ENCODE results near the gene IGSF9B.
A peak's percentile ranks its signal among the peaks of the same experiment; 100 is the strongest.

IGSF9B gene

GRCh38 chr11:133929401-133930052, 27.2 kb downstream of the IGSF9B start:
- Mint-ChIP-seq H3K27ac (no peak overlapping the region), H3K27me3 (ENCODE audit: low read depth) (peaks cover 8% of the 10 kb centered on the region), H3K9me3 (no peaks in the 10 kb centered on the region), H3K4me1 (peaks cover 9% of the 10 kb centered on the region), H3K4me3 (no peak overlapping the region), H3K36me3 (ENCODE audit: low read depth) (peaks cover 7% of the 10 kb centered on the region)
- no peak for TF ChIP-seq CTCF (IDR thresholded peaks at IDR 0.05; ENCODE audit: unreplicated experiment in 3 of 3)

DNA sequence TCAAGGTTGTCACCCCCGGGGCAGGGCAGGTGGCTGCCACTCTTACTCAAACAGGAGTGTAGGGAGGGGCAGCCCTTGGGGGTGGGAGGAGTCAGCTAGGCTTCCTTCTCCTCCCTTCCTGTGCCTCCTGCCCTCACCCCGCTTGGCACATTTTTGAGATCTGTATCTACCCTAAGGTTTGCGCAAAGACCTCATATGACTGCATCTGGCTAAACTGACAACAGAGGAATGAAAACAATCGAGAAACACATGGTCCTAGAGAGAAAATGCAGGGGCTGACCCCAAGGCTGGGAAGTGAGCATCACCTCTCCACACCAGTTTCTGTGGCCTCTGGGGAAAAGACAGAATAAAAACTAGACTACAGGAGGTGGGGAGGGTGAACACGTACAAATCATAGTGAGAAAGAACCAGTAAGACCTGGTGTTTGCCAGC, 28.1 kb downstream of the IGSF9B start:
- Mint-ChIP-seq H3K9me3 (no peaks in the 10 kb centered on the region), H3K27ac (no peak overlapping the region), H3K36me3 (ENCODE audit: low read depth) (peaks cover 12% of the 10 kb centered on the region), H3K27me3 (ENCODE audit: low read depth) (peaks cover 8% of the 10 kb centered on the region), H3K4me3 (no peak overlapping the region), H3K4me1 (peaks cover 5% of the 10 kb centered on the region)
- TF ChIP-seq CTCF (IDR thresholded peaks at IDR 0.05; ENCODE audit: unreplicated experiment in 3 of 3): no peak

GRCh38 chr11:133927690-133928627, 28.8 kb downstream of the IGSF9B start:
- Mint-ChIP-seq H3K9me3 (no peaks in the 10 kb centered on the region), H3K27ac (no peak overlapping the region), H3K4me3 (peak overlapping the region in 1 of 3 experiments; percentile 50), H3K36me3 (ENCODE audit: low read depth) (peaks cover 12% of the 10 kb centered on the region), H3K27me3 (ENCODE audit: low read depth) (peaks cover 8% of the 10 kb centered on the region), H3K4me1 (peaks cover 5% of the 10 kb centered on the region)
- TF ChIP-seq CTCF (IDR thresholded peaks at IDR 0.05; ENCODE audit: unreplicated experiment in 3 of 3): peak; percentile 83 to 90 (median 89)

DNA sequence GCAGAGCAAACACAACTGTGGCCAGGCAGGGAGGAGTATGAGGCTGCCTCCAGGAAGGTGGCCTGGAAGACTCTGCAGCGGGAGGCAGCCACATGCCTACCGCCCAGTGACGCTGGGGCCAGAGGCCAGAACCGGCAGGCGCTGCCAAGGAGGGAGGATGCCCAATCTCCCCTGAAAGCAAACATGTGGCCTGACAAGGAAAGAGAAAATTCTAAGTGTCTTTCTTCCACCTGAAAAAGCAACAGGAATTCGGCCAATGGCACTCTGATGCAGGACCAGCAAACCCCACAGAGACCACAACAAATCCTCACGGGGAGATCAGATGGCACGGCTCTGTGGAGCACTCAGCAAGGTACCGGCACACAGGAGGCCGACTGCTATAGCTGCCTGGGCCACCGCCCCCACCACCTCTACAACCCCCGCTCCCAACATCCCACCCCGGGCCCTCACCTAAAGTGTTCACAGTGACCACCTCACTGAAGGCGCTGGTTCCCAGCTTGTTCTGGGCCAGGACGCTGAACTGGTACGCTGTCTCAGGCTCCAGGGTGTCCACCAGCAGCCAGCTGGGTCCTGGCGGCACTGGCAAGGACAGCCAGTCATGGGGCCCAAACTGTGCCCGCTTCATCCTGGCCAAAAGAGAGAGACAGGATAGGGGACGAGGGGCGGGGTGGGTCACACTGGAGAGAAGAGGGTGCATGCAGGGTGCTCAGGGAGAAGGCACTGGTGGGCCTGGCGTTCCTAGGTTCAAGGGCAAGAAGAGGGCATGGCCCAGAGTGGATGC, 30.1 kb downstream of the IGSF9B start:
- TF ChIP-seq CTCF (IDR thresholded peaks at IDR 0.05; ENCODE audit: unreplicated experiment in 3 of 3): no peak

DNA sequence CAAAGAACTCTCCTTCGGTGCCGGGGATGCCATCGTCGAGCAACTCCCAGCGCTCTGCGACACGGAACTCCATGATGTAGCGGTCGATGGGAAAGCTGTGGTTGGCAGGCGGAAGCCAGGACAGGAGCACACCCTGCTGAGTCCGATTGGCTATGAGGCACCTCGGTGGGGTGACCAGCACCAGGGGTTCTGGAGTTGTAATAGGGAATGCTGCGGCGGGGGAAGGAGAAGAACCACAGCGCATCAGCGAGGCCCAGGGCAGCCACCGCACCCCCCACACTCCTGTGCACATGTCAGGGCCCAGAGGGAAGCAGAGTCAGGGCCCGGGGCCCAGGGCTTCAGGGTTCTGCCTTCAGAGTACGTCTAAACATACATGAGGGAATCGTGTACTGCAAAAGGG, 31.0 kb downstream of the IGSF9B start:
- Mint-ChIP-seq H3K4me1 (peaks cover 5% of the 10 kb centered on the region), H3K9me3 (no peaks in the 10 kb centered on the region), H3K27ac (no peak overlapping the region), H3K27me3 (ENCODE audit: low read depth) (peaks cover 12% of the 10 kb centered on the region), H3K36me3 (ENCODE audit: low read depth) (peaks cover 23% of the 10 kb centered on the region), H3K4me3 (no peak overlapping the region)
- TF ChIP-seq CTCF (IDR thresholded peaks at IDR 0.05; ENCODE audit: unreplicated experiment in 3 of 3): no peak

More for the DNA sequence above, 30.1 kb downstream of the IGSF9B start:
- H3K4me1 Mint-ChIP-seq: peaks cover 5% of the 10 kb centered on the region
- no peak overlapping the region for H3K4me3 Mint-ChIP-seq
- no peak overlapping the region for H3K27ac Mint-ChIP-seq
- peaks cover 9% of the 10 kb centered on the region for H3K27me3 Mint-ChIP-seq (ENCODE audit: low read depth)
- peaks cover 16% of the 10 kb centered on the region for H3K36me3 Mint-ChIP-seq (ENCODE audit: low read depth)
- H3K9me3 Mint-ChIP-seq: no peaks in the 10 kb centered on the region
